ENCODE results near the gene PDE6C.

The PDE6C gene

DNA sequence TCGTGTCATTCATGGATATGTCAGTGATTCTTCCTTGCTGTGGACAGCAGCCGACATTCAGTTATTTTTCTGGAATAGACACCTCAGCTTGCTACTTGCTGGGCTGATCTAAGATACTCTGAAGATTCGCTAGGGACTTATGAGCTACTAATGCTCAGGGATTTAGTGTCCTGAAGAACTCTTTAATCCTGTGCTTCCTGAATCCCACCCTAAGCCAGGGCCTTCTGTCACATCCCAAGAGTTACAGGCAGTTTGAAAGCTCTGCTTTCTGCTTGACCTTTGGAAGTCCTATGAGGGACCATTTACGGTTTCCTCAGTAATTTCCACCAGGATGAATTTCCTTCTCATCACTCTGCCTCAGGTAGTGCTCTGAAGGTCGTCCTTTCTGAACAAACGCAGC lies at the start of gene PDE6C:
Gene PDE6C, plus strand, starts transcription at position 227 of the 400 bp plus-strand sequence. CDS start 189 bp downstream, outside the sequence.
- no peak for DNase-seq (ENCODE audit: extremely low read depth, low read depth)
- TF ChIP-seq, protein P1, sequence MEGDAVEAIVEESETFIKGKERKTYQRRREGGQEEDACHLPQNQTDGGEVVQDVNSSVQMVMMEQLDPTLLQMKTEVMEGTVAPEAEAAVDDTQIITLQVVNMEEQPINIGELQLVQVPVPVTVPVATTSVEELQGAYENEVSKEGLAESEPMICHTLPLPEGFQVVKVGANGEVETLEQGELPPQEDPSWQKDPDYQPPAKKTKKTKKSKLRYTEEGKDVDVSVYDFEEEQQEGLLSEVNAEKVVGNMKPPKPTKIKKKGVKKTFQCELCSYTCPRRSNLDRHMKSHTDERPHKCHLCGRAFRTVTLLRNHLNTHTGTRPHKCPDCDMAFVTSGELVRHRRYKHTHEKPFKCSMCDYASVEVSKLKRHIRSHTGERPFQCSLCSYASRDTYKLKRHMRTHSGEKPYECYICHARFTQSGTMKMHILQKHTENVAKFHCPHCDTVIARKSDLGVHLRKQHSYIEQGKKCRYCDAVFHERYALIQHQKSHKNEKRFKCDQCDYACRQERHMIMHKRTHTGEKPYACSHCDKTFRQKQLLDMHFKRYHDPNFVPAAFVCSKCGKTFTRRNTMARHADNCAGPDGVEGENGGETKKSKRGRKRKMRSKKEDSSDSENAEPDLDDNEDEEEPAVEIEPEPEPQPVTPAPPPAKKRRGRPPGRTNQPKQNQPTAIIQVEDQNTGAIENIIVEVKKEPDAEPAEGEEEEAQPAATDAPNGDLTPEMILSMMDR (IDR thresholded peaks at IDR 0.05; ENCODE audit: low read depth, low read length) = no peak

DNA sequence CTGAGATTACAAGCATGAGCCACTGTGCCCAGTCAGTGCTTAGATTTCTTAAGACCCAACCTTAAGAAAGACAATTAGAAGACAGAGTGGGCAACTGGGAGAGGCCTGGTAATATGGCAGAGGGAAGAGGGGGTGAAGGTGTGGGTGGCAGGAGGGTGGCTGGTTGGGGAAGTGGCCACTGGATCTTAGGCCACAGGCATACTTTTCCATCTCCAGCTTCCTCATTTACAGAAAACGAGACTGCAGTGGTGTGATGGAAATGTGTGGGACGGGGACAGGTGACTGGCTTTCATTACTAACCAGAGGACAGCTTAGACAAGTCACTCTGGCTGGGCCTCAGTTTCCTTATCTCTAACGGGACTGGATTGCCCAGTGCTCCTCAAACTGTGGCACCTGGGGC lies 46.9 kb upstream of the PDE6C start:
- DNase-seq (ENCODE audit: extremely low read depth, low read depth) = no peak
- TF ChIP-seq, protein P1 (IDR thresholded peaks at IDR 0.05; ENCODE audit: low read depth, low read length) = no peak

DNA sequence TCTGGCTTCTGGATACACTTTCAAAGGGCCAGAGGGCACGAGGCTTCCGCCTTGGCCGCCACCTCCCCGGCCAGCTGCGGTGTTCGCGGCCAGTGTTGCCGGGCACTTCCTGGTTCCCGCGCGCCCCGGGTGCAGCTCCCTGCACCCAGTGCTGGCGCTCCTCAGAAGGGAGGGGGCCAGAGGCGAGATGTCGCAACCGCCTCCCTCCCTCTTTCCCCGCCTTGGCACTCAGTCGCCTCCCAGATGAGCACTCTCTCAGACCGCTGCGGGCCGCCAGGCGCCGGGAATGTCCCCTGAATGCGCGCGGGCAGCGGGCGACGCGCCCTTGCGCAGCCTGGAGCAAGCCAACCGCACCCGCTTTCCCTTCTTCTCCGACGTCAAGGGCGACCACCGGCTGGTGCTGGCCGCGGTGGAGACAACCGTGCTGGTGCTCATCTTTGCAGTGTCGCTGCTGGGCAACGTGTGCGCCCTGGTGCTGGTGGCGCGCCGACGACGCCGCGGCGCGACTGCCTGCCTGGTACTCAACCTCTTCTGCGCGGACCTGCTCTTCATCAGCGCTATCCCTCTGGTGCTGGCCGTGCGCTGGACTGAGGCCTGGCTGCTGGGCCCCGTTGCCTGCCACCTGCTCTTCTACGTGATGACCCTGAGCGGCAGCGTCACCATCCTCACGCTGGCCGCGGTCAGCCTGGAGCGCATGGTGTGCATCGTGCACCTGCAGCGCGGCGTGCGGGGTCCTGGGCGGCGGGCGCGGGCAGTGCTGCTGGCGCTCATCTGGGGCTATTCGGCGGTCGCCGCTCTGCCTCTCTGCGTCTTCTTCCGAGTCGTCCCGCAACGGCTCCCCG lies 45.7 kb upstream of the PDE6C start, which contains the start of gene FFAR4:
Gene FFAR4, plus strand, starts transcription at position 231 of the 842 bp plus-strand sequence. Its CDS starts 56 bp downstream, at position 287.
- TF ChIP-seq, protein P1 (IDR thresholded peaks at IDR 0.05; ENCODE audit: low read depth, low read length) = no peak
- no peak for DNase-seq (ENCODE audit: extremely low read depth, low read depth)

DNA sequence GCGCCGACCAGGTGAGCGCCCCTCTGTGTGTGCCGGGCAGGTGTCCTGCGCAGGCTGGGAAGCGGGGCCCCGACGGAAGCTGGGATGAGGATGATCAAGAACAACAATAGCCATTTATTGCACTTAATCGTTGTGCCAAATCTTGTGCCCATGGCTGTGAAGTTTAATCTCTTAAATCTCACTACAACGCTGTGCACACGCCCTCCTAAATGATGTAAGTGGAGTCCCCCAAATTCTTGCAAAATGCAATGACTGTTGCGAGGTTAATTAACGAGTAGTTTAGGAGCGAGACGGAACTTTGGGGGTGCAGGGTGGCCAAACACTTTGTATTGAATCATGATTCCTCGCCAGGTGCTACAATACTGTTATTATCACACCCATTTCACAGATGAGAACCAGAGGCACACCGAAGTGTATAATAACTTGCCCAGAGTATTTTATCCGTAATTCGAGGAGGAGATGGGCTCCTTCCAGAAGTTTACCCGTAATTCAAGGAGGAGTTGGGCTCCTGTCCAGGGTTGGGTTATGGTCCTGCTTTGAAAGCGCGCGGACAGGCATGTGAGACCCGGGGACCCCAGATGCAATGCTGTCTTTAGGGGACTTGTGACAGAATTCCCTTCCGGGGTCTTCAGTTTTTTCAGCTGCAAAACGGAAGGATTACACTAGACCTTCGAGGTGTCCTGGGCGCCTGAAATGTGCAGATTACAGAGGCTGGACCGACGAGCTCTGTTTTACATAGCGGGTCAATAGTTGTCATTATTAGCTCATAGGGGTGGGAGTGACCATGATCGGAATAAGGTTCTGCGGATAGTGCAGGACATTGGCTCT lies 44.8 kb upstream of the PDE6C start:
- DNase-seq (ENCODE audit: extremely low read depth, low read depth) = no peak
- TF ChIP-seq, protein P1 (IDR thresholded peaks at IDR 0.05; ENCODE audit: low read depth, low read length) = no peak

DNA sequence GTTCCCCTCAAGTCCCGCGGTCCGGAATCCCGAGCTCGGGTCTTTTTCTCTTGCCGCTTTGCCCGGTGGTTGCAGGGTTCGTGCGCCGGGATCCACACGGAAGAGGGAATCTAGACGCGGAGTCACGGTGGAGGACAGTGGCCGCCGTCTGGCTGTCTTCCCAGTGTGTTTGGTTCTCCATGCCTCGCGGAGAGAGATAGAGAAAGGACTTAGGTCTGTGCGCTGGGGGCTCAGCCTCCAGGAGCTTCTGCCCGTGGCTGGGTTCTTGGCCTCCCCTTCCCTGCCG lies 44.3 kb upstream of the PDE6C start:
- DNase-seq (ENCODE audit: extremely low read depth, low read depth) = no peak
- TF ChIP-seq, protein P1 (IDR thresholded peaks at IDR 0.05; ENCODE audit: low read depth, low read length) = no peak

DNA sequence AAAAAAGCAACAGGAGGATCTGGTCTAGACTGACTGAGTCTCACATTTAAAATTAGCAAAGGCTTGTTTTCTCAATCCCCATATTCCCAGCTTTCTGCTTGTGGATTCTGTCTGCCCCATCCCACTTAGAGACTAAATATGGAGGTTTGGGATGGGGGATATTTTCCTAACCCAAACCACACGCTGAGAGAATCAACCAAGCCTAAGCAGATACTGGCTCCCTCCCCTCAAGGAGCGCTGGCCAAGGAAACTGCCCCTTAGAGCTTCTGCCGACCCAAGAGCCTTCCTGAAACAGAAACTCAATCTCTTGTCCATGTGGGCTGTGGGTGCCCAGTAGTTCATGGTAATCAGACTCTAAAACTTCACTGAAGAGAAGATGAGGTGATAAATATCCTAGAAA lies 42.0 kb upstream of the PDE6C start:
- no peak for DNase-seq (ENCODE audit: extremely low read depth, low read depth)
- TF ChIP-seq, protein P1 (IDR thresholded peaks at IDR 0.05; ENCODE audit: low read depth, low read length) = no peak

DNA sequence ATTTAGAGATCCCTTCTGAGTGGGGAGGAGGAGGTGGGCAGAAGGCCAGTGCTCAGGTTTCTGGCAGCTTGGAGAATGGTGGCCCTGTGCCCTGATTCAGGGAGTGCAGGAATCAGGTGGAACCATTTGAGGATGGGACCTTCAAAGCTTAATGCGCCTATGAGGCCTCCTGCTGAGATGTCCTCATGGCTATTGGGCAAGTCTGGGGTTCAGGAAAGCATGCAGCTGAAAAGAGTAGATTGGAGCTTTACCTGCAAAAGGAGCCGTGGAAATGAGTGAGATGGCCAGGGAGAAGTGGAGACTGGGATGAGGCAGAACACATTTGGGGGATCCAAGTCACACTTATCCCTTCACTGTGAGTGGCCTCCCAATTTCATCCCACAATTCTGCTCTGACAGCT lies 39.7 kb upstream of the PDE6C start:
- TF ChIP-seq, protein P1 (IDR thresholded peaks at IDR 0.05; ENCODE audit: low read depth, low read length) = no peak
- no peak for DNase-seq (ENCODE audit: extremely low read depth, low read depth)
